Astrocyte (in vitro differentiated cells and primary cell): ENCODE measurements around the gene DOC2A. TPM values are rescaled to one million over a fixed set of nuclear protein-coding genes. Genes with fewer than 3 reads are reported as not detected.

ENCODE experiments used
- DNase-seq: peaks from one replicate; pipeline ENCODE4 v3.0.0-alpha.2; 2010; ENCODE audit warnings: low read depth
- FAIRE-seq: peaks from 2 replicates; lab custom pipeline; 2011; peaks lifted over from hg19 to GRCh38; lab: Jason Lieb, UNC
- H2AFZ ChIP-seq: 2 replicates; pipeline ENCODE4 v1.6.0; 2012; ENCODE audit warnings: low read depth, low read length, inconsistent platforms
- H3K27ac ChIP-seq: 2 replicates; pipeline ENCODE4 v1.5.1; 2011; ENCODE audit warnings: low read depth, low read length, inconsistent platforms
- H3K27me3 ChIP-seq: 2 replicates; pipeline ENCODE4 v1.6.0; 2011; ENCODE audit warnings: low read length, inconsistent platforms; ENCODE audit not compliant: insufficient read depth
- H3K36me3 ChIP-seq: 2 replicates; pipeline ENCODE4 v1.5.1; 2011; ENCODE audit warnings: low read length, inconsistent platforms; ENCODE audit not compliant: insufficient read depth
- H3K4me1 ChIP-seq: 2 replicates; pipeline ENCODE4 v1.5.1; 2011; ENCODE audit warnings: low read length, inconsistent platforms; ENCODE audit not compliant: insufficient read depth
- H3K4me2 ChIP-seq: 2 replicates; pipeline ENCODE4 v1.6.0; 2012; ENCODE audit warnings: low read length, inconsistent platforms
- H3K4me3 ChIP-seq: 2 replicates; pipeline ENCODE4 v1.5.1; 2011; ENCODE audit warnings: low read depth, mild to moderate bottlenecking, low read length, inconsistent platforms; ENCODE audit not compliant: insufficient read depth
- H3K79me2 ChIP-seq: 2 replicates; pipeline ENCODE4 v1.6.0; 2012; ENCODE audit warnings: mild to moderate bottlenecking, low read length, inconsistent platforms; ENCODE audit not compliant: insufficient read depth
- H3K9ac ChIP-seq: 2 replicates; pipeline ENCODE4 v1.6.0; 2012; ENCODE audit warnings: mild to moderate bottlenecking, low read length, inconsistent platforms
- H3K9me3 ChIP-seq: 2 replicates; pipeline ENCODE4 v1.5.1; 2012; ENCODE audit warnings: low read depth, mild to moderate bottlenecking, low read length, inconsistent platforms; ENCODE audit not compliant: insufficient read depth
- H4K20me1 ChIP-seq: 2 replicates; pipeline ENCODE4 v1.6.0; 2012; ENCODE audit warnings: low read length, inconsistent platforms; ENCODE audit not compliant: insufficient read depth
- H3K27ac Mint-ChIP-seq: one replicate; pipeline ENCODE4 v1.8.0; 2021; ENCODE audit warnings: mild to moderate bottlenecking, mixed read lengths; ENCODE audit not compliant: unreplicated experiment
- H3K27me3 Mint-ChIP-seq: one replicate; pipeline ENCODE4 v1.8.0; 2021; ENCODE audit warnings: low read depth, mixed read lengths; ENCODE audit not compliant: unreplicated experiment
- H3K36me3 Mint-ChIP-seq: one replicate; pipeline ENCODE4 v1.8.0; 2021; ENCODE audit warnings: low read depth, mixed read lengths; ENCODE audit not compliant: unreplicated experiment
- H3K4me1 Mint-ChIP-seq: one replicate; pipeline ENCODE4 v1.8.0; 2021; ENCODE audit warnings: low read depth, mixed read lengths; ENCODE audit not compliant: unreplicated experiment
- H3K4me3 Mint-ChIP-seq: one replicate; pipeline ENCODE4 v1.8.0; 2021; ENCODE audit warnings: mild to moderate bottlenecking, moderate library complexity, mixed read lengths; ENCODE audit not compliant: unreplicated experiment
- H3K9me3 Mint-ChIP-seq: one replicate; pipeline ENCODE4 v1.8.0; 2021; ENCODE audit warnings: mild to moderate bottlenecking, mixed read lengths; ENCODE audit not compliant: unreplicated experiment
- EZH2 ChIP-seq: IDR thresholded peaks from 2 replicates; pipeline ENCODE4 v1.6.1; 2012; ENCODE audit warnings: mild to moderate bottlenecking, low read length, inconsistent platforms; ENCODE audit not compliant: insufficient read depth
- total RNA-seq: library from RNA; stranded (reverse); gene quantifications from 2 replicates; pipeline ENCODE4 v1.2.1, GENCODE V29; 2021
- TF ChIP-seq, protein P1 (sequence below): IDR thresholded peaks from 2 replicates; pipeline ENCODE4 v1.5.1; 2011; ENCODE audit warnings: low read depth, mild to moderate bottlenecking, inconsistent platforms, low read length, moderate library complexity; ENCODE audit not compliant: insufficient read depth

Gene DOC2A
- total RNA-seq, 1 donor from 2014 or later = 0.89 TPM

DNA sequence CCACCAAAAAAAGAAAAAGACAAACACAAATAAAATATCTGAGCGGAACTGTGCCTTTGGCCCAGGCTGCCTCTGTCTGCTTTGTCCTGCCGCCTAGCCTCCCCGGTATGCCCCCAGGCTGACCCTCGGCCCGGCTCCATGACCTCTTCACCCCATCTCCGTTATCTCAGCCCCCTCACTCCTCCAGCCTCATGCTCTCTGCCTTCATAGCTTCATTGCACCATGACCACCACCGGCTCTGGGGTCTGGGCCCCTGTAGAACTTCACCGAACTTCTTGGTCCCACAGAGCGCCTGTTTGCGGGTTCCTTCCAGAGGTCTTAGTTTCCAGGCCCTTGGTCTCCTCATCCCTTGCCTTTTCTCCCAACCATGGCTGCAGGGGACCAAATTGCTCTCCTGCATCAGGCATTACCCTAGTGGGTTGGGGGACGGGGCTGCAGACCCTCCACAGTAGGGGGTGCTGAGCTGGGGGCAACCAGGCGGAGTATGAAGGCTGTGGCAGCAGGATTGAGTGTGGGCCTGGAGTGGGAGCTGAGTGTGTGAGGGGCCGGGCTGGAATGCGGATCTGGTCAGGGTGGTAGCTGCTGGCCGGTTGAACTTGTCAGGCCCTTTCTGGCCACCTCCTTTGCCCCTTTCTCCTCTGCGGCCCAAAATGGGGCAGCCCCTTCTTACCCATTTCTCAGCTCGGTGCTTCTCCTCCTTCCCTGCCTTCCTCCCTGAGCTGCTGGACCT lies 22.3 kb downstream of the DOC2A start:
- H3K9me3 ChIP-seq = no peaks in the 10 kb centered on the region
- peaks cover 18% of the 10 kb centered on the region for H3K36me3 Mint-ChIP-seq
- peaks cover 35% of the 10 kb centered on the region for H4K20me1 ChIP-seq
- H3K9me3 Mint-ChIP-seq = no peaks in the 10 kb centered on the region
- no peak overlapping the region for H3K27ac ChIP-seq
- H3K4me3 Mint-ChIP-seq = no peak overlapping the region
- H3K4me1 ChIP-seq = no peaks in the 10 kb centered on the region
- H3K27ac Mint-ChIP-seq = no peak overlapping the region
- DNase-seq (no peak), FAIRE-seq (no peak)
- H3K4me2 ChIP-seq = no peak overlapping the region
- no peaks in the 10 kb centered on the region for H3K27me3 Mint-ChIP-seq
- no peaks in the 10 kb centered on the region for H3K27me3 ChIP-seq
- TF ChIP-seq, protein P1, sequence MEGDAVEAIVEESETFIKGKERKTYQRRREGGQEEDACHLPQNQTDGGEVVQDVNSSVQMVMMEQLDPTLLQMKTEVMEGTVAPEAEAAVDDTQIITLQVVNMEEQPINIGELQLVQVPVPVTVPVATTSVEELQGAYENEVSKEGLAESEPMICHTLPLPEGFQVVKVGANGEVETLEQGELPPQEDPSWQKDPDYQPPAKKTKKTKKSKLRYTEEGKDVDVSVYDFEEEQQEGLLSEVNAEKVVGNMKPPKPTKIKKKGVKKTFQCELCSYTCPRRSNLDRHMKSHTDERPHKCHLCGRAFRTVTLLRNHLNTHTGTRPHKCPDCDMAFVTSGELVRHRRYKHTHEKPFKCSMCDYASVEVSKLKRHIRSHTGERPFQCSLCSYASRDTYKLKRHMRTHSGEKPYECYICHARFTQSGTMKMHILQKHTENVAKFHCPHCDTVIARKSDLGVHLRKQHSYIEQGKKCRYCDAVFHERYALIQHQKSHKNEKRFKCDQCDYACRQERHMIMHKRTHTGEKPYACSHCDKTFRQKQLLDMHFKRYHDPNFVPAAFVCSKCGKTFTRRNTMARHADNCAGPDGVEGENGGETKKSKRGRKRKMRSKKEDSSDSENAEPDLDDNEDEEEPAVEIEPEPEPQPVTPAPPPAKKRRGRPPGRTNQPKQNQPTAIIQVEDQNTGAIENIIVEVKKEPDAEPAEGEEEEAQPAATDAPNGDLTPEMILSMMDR = no peak
- no peak for TF ChIP-seq EZH2
- no peaks in the 10 kb centered on the region for H3K4me1 Mint-ChIP-seq
- peaks cover 41% of the 10 kb centered on the region for H3K36me3 ChIP-seq
- H3K79me2 ChIP-seq = no peaks in the 10 kb centered on the region
- no peak overlapping the region for H3K9ac ChIP-seq
- H3K4me3 ChIP-seq = no peak overlapping the region
- H2AFZ ChIP-seq = no peak overlapping the region

DNA sequence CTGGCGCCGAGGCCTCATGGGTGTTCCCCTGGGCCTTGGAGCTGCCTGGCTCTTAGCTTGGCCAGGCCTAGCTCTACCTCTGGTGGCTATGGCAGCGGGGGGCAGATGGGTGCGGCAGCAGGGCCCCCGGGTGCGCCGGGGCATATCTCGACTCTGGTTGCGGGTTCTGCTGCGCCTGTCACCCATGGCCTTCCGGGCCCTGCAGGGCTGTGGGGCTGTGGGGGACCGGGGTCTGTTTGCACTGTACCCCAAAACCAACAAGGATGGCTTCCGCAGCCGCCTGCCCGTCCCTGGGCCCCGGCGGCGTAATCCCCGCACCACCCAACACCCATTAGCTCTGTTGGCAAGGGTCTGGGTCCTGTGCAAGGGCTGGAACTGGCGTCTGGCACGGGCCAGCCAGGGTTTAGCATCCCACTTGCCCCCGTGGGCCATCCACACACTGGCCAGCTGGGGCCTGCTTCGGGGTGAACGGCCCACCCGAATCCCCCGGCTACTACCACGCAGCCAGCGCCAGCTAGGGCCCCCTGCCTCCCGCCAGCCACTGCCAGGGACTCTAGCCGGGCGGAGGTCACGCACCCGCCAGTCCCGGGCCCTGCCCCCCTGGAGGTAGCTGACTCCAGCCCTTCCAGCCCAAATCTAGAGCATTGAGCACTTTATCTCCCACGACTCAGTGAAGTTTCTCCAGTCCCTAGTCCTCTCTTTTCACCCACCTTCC lies 23.3 kb downstream of the DOC2A start:
- Histone ChIP-seq H3K27ac (no peak overlapping the region), H3K4me2 (no peak overlapping the region), H3K27me3 (no peaks in the 10 kb centered on the region), H4K20me1 (peaks cover 43% of the 10 kb centered on the region), H3K9ac (no peak overlapping the region), H3K9me3 (no peaks in the 10 kb centered on the region), H2AFZ (no peak overlapping the region), H3K36me3 (peaks cover 46% of the 10 kb centered on the region), H3K79me2 (no peaks in the 10 kb centered on the region), H3K4me3 (no peak overlapping the region), H3K4me1 (no peaks in the 10 kb centered on the region)
- no peak overlapping the region for H3K4me3 Mint-ChIP-seq
- H3K36me3 Mint-ChIP-seq = peaks cover 14% of the 10 kb centered on the region
- DNase-seq (no peak), FAIRE-seq (no peak)
- TF ChIP-seq, protein P1 = no peak
- no peak for TF ChIP-seq EZH2
- H3K27me3 Mint-ChIP-seq = no peaks in the 10 kb centered on the region
- no peak overlapping the region for H3K27ac Mint-ChIP-seq
- no peaks in the 10 kb centered on the region for H3K4me1 Mint-ChIP-seq
- H3K9me3 Mint-ChIP-seq = no peaks in the 10 kb centered on the region

DNA sequence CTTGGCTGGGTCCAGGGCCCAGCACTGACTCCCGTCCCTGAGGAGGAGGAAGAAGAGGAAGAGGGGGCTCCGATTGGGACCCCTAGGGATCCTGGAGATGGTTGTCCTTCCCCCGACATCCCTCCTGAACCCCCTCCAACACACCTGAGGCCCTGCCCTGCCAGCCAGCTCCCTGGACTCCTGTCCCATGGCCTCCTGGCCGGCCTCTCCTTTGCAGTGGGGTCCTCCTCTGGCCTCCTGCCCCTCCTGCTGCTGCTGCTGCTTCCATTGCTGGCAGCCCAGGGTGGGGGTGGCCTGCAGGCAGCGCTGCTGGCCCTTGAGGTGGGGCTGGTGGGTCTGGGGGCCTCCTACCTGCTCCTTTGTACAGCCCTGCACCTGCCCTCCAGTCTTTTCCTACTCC lies 23.9 kb downstream of the DOC2A start:
- no peak overlapping the region for H3K4me2 ChIP-seq
- no peak overlapping the region for H3K27ac ChIP-seq
- no peaks in the 10 kb centered on the region for H3K4me1 Mint-ChIP-seq
- no peak overlapping the region for H3K27ac Mint-ChIP-seq
- H3K4me3 Mint-ChIP-seq = no peak overlapping the region
- no peaks in the 10 kb centered on the region for H3K27me3 Mint-ChIP-seq
- no peak overlapping the region for H3K4me3 ChIP-seq
- no peak overlapping the region for H3K9ac ChIP-seq
- no peaks in the 10 kb centered on the region for H3K9me3 Mint-ChIP-seq
- H3K36me3 ChIP-seq = peaks cover 49% of the 10 kb centered on the region
- FAIRE-seq (no peak), DNase-seq (no peak)
- no peak overlapping the region for H2AFZ ChIP-seq
- H3K36me3 Mint-ChIP-seq = peaks cover 16% of the 10 kb centered on the region
- TF ChIP-seq, protein P1 = no peak
- TF ChIP-seq EZH2 = no peak
- no peaks in the 10 kb centered on the region for H3K4me1 ChIP-seq
- H4K20me1 ChIP-seq = peaks cover 48% of the 10 kb centered on the region
- no peaks in the 10 kb centered on the region for H3K79me2 ChIP-seq
- no peaks in the 10 kb centered on the region for H3K27me3 ChIP-seq
- no peaks in the 10 kb centered on the region for H3K9me3 ChIP-seq
